DMS114 treated with DMSO at 0.1 percent for 48 hours (cell line): Measurements from ENCODE around the gene LHX5.

Source experiments
- DNase-seq: peaks from one replicate; lab custom pipeline; 2025; ENCODE audit not compliant: unreplicated experiment; lab: John Stamatoyannopoulos, UW

The LHX5 gene

GRCh38 chr12:113466454-113467141 is 5.1 kb downstream of the LHX5 start:
- DNase-seq: no peak

GRCh38 chr12:113465808-113466453 is 5.7 kb downstream of the LHX5 start:
- no peak for DNase-seq

GRCh38 chr12:113464852-113465719 is 6.6 kb downstream of the LHX5 start:
- DNase-seq: no peak

- peak; percentile 52 for DNase-seq
Measured at GRCh38 chr12:113464452-113464775, 7.3 kb downstream of the LHX5 start.

- no peak for DNase-seq
Measured at GRCh38 chr12:113463746-113464451, 7.8 kb downstream of the LHX5 start.

- DNase-seq: no peak
Measured at GRCh38 chr12:113462998-113463745, 8.5 kb downstream of the LHX5 start.

GRCh38 chr12:113462117-113462774 is 9.4 kb downstream of the LHX5 start:
- peak; percentile 84 for DNase-seq

- peak; percentile 17 for DNase-seq
Measured at GRCh38 chr12:113461666-113462065, 10.0 kb downstream of the LHX5 start.

- DNase-seq: no peak
Measured at GRCh38 chr12:113459981-113460380, 11.7 kb downstream of the LHX5 start.

GRCh38 chr12:113457710-113458109 is 14.0 kb downstream of the LHX5 start:
- DNase-seq: no peak

GRCh38 chr12:113457185-113457584 is 14.5 kb downstream of the LHX5 start:
- no peak for DNase-seq

- DNase-seq: no peak
Measured at GRCh38 chr12:113456761-113457160, 14.9 kb downstream of the LHX5 start.

GRCh38 chr12:113456199-113456598 is 15.5 kb downstream of the LHX5 start:
- no peak for DNase-seq

- DNase-seq: no peak
Measured at GRCh38 chr12:113453330-113453729, 18.3 kb downstream of the LHX5 start.

GRCh38 chr12:113452458-113452857 is 19.2 kb downstream of the LHX5 start:
- no peak for DNase-seq

- DNase-seq: no peak
Measured at GRCh38 chr12:113449839-113450238, 21.8 kb downstream of the LHX5 start.

- DNase-seq: no peak
Measured at GRCh38 chr12:113449299-113449698, 22.4 kb downstream of the LHX5 start.

- no peak for DNase-seq
Measured at GRCh38 chr12:113448873-113449272, 22.8 kb downstream of the LHX5 start.

- no peak for DNase-seq
Measured at GRCh38 chr12:113445544-113446171, 26.0 kb downstream of the LHX5 start.
